ENCODE measurements around the gene NTMT1.

NTMT1 gene

DNA sequence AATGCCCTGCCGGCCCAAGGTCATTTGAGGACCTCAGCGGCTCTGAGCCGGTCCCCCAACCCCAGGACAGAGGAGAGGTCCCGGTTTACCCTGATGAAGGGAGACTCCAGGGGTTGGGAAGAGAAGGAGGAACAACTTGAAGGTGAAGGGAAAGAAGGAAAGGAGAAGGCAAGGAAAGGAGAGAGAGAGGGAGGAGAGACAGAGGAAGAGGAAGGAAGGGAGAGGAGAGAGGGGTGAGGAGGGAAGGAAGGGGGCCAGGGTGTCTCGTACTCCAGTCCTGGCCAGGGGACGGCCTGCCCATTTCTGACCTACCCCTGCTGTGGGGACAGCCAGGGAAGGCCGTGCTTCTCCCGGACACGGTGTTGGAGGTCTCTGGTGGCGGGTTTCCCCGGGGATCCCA lies 41.4 kb downstream of the NTMT1 start:
- TF ChIP-seq, protein P1, sequence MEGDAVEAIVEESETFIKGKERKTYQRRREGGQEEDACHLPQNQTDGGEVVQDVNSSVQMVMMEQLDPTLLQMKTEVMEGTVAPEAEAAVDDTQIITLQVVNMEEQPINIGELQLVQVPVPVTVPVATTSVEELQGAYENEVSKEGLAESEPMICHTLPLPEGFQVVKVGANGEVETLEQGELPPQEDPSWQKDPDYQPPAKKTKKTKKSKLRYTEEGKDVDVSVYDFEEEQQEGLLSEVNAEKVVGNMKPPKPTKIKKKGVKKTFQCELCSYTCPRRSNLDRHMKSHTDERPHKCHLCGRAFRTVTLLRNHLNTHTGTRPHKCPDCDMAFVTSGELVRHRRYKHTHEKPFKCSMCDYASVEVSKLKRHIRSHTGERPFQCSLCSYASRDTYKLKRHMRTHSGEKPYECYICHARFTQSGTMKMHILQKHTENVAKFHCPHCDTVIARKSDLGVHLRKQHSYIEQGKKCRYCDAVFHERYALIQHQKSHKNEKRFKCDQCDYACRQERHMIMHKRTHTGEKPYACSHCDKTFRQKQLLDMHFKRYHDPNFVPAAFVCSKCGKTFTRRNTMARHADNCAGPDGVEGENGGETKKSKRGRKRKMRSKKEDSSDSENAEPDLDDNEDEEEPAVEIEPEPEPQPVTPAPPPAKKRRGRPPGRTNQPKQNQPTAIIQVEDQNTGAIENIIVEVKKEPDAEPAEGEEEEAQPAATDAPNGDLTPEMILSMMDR (conservative IDR thresholded peaks at IDR 0.05; ENCODE audit: low read depth, low read length) = no peak
- DNase-seq (ENCODE audit: low read depth) = no peak
- no peak overlapping the region for H3K4me3 ChIP-seq (ENCODE audit: low read length)

DNA sequence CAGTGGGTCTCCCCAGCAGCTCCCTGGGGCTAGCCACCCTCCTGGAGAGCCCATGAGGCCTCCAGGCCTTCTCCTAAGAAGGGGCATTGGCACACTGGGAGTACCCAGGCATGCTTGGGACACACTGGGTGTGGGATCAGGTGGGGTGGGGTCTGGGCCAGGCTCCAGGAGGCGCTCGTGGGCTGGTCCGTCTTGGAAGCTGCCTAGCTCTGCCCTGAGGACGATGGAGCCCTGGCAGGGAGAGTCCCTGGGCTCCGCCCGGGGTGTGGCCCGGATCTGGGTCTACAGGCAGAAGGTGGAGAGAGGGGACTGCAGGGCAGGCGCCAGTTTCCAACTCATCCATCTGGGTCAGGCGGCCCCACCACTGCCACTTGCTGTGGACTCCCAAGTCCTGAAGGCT lies 41.9 kb downstream of the NTMT1 start:
- TF ChIP-seq, protein P1 (conservative IDR thresholded peaks at IDR 0.05; ENCODE audit: low read depth, low read length) = no peak
- no peak for DNase-seq (ENCODE audit: low read depth)
- H3K4me3 ChIP-seq (ENCODE audit: low read length) = no peak overlapping the region

DNA sequence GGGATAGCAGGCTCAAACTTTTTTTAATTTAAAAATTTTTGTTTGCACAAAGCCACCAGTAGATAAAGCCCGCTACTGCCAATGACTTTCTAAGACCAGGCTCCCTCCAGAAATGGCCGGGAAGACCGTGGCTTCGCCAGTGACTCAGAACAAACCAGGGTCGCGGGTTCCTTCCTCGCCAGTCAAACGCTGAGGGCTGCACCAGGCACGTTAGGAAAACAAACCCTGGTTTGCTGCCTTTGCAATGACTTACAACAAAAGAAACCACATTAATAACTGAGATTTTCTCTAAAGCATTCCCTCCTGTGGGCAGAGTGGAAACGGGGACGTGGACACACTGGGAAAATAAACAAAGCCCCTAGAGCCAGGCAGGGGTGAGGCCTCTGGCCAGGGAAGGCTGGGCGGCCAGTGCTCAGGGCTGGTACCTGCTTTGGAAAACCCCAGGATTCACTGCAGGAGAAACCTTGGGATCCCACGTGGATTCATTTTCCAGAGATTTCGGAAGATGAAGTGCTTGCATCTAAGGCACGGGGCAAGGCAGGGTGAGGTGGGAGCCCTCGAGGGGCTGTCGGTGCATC lies 43.3 kb downstream of the NTMT1 start:
- TF ChIP-seq, protein P1 (conservative IDR thresholded peaks at IDR 0.05; ENCODE audit: low read depth, low read length) = no peak
- DNase-seq (ENCODE audit: low read depth) = no peak
- no peak overlapping the region for H3K4me3 ChIP-seq (ENCODE audit: low read length)

DNA sequence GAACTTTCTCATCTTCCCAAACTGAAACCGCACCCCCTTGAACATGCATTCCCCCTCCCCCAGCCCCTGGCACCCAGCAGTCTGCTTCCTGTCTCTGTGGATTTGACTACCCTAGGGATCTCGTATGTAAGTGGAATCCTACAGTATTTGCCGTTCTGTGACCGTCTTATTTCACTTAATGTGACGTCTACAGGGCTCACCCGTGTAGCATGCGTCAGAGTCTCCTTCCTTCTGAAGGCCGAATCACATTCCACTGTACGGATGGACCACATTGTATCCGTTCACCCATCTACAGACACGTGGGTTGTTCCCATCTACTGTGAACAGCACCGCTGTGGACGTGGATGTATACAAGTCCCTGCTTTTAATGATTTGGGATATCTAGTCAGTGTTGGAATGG lies 44.0 kb downstream of the NTMT1 start:
- DNase-seq (ENCODE audit: low read depth) = no peak
- H3K4me3 ChIP-seq (ENCODE audit: low read length) = no peak overlapping the region
- TF ChIP-seq, protein P1 (conservative IDR thresholded peaks at IDR 0.05; ENCODE audit: low read depth, low read length) = no peak

DNA sequence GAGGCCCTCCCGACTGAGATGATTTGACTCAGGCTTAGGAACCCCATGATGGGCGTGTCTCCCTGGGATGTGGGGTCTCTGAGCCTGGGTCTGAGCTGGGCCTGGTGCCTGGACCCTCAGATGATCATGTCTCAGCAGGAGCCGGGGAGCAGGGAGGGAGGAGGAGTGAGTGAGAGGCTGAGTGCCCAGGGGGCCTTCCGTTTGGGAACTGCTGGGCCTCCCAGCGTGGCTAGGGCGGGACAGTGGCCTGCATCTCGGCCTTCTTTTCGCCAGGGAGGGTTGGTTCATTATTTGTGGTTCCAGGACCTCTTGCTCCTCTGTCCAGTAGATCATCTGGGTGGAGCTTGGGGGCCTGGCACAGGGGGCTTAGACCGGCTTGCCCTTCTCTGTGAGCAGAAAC lies 45.1 kb downstream of the NTMT1 start:
- H3K4me3 ChIP-seq (ENCODE audit: low read length) = no peak overlapping the region
- TF ChIP-seq, protein P1 (conservative IDR thresholded peaks at IDR 0.05; ENCODE audit: low read depth, low read length) = no peak
- DNase-seq (ENCODE audit: low read depth) = no peak

DNA sequence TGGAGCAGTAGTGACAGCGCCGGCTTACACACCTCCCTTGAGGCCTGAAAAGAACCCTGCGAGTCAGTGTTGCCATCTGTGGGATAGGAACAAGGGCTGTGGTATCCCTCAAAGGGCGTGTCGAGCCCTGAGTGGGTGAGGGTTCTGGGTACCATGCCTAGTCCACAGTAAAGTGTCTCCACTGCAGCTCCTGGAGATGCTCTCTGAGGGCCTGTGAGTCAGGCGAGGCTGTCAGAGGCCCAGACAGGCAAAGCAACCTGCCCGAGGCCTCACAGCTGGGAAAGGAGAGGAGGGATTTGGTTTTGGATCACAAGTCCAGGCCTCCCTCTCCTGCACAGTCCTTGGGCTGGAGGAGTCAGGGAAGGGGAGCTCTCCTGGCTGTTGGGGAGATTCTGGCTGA lies 45.6 kb downstream of the NTMT1 start:
- TF ChIP-seq, protein P1 (conservative IDR thresholded peaks at IDR 0.05; ENCODE audit: low read depth, low read length) = no peak
- H3K4me3 ChIP-seq (ENCODE audit: low read length) = no peak overlapping the region
- no peak for DNase-seq (ENCODE audit: low read depth)

DNA sequence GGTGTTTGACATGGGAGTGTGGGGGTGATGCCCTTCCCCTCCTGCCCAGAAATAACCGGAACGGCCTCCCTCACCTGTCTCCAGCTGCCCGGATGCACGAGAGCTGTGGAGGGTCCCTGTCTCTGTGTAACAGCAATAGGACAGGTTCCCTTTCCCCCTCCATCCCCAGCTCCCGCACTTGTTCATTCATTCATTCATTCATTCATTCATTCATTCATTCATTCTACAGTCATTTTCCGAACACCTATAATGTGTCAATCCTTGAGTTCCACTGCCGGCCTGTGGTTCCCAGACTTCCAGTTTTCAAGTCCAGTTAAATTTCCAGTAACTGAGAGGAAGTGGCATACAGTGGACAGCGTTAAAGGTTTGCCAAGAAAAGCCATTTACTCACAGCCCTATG lies 46.7 kb downstream of the NTMT1 start:
- TF ChIP-seq, protein P1 (conservative IDR thresholded peaks at IDR 0.05; ENCODE audit: low read depth, low read length) = no peak
- no peak overlapping the region for H3K4me3 ChIP-seq (ENCODE audit: low read length)
- no peak for DNase-seq (ENCODE audit: low read depth)
